GM23338 (cell line): ENCODE data around the gene ARL13A. TPM values are rescaled to one million over a fixed set of nuclear protein-coding genes. Genes with fewer than 3 reads are reported as not detected.

ENCODE experiments used
- ATAC-seq: fragments of 200-7000 bp; cut with Tn5 transposase; 3 replicates; pipeline ENCODE4 v1.9.1; 2020
- DNase-seq: peaks from one replicate; pipeline ENCODE4 v3.0.0-alpha.2; 2015; ENCODE audit warnings: low spot score
- H2AFZ ChIP-seq: fragments of 200-600 bp; sonication (generic); 2 replicates; pipeline ENCODE4 v1.8.0; 2016; ENCODE audit warnings: antibody characterized with exemption, mild to moderate bottlenecking, moderate library complexity
- H3F3A ChIP-seq: fragments of 200-600 bp; sonication (generic); replicated peaks from 2 replicates; pipeline ENCODE4 v1.8.0; 2017; ENCODE audit warnings: antibody characterized with exemption, mixed run types, low read depth
- H3K27ac ChIP-seq: fragments of 200-600 bp; sonication (generic); 2 replicates; pipeline ENCODE4 v1.6.1; 2016; ENCODE audit warnings: low read depth
- H3K27me3 ChIP-seq: fragments of 200-600 bp; sonication (generic); 2 replicates; pipeline ENCODE4 v1.8.0; 2016; ENCODE audit warnings: mild to moderate bottlenecking, mixed run types, moderate library complexity; ENCODE audit not compliant: insufficient read depth
- H3K36me3 ChIP-seq: fragments of 200-600 bp; sonication (generic); 2 replicates; pipeline ENCODE4 v1.8.0; 2016; ENCODE audit warnings: mild to moderate bottlenecking; ENCODE audit not compliant: insufficient read depth
- H3K4me1 ChIP-seq: fragments of 200-600 bp; sonication (generic); 2 replicates; pipeline ENCODE4 v1.8.0; 2016; ENCODE audit warnings: mild to moderate bottlenecking, moderate library complexity; ENCODE audit not compliant: insufficient read depth
- H3K4me2 ChIP-seq: fragments of 200-600 bp; sonication (generic); 2 replicates; pipeline ENCODE4 v1.7.1; 2017; ENCODE audit warnings: mixed run types
- H3K4me3 ChIP-seq: fragments of 200-600 bp; sonication (generic); 2 replicates; pipeline ENCODE4 v1.6.1; 2016; ENCODE audit warnings: mixed run types
- H3K79me2 ChIP-seq: fragments of 200-600 bp; sonication (generic); replicated peaks from 2 replicates; pipeline ENCODE4 v1.8.0; 2017; ENCODE audit warnings: mild to moderate bottlenecking; ENCODE audit not compliant: insufficient read depth
- H3K9me2 ChIP-seq: fragments of 200-600 bp; sonication (generic); 2 replicates; pipeline ENCODE4 v1.8.0; 2017; ENCODE audit not compliant: insufficient read depth
- H4K20me1 ChIP-seq: fragments of 200-600 bp; sonication (generic); replicated peaks from 2 replicates; pipeline ENCODE4 v1.8.0; 2017; ENCODE audit warnings: mild to moderate bottlenecking; ENCODE audit not compliant: insufficient read depth
- H3K27ac Mint-ChIP-seq: 2 replicates; pipeline ENCODE4 v1.8.0; 2020; ENCODE audit warnings: inconsistent platforms, mild to moderate bottlenecking, moderate library complexity, mixed read lengths
- H3K27me3 Mint-ChIP-seq: 3 replicates; pipeline ENCODE4 v1.8.0; 2022; ENCODE audit warnings: low read depth, mild to moderate bottlenecking, moderate library complexity, mixed read lengths, inconsistent platforms; ENCODE audit not compliant: insufficient read depth, poor library complexity
- H3K36me3 Mint-ChIP-seq: 3 replicates; pipeline ENCODE4 v1.8.0; 2021; ENCODE audit warnings: low read depth, mild to moderate bottlenecking, inconsistent platforms, moderate library complexity, mixed read lengths
- H3K4me1 Mint-ChIP-seq: 3 replicates; pipeline ENCODE4 v1.8.0; 2020; ENCODE audit warnings: mild to moderate bottlenecking, inconsistent platforms, mixed read lengths
- H3K4me3 Mint-ChIP-seq: 3 replicates; pipeline ENCODE4 v1.8.0; 2021; ENCODE audit warnings: moderate library complexity, mild to moderate bottlenecking, inconsistent platforms, mixed read lengths
- H3K9me3 Mint-ChIP-seq: 3 replicates; pipeline ENCODE4 v1.8.0; 2020; ENCODE audit warnings: moderate library complexity, mild to moderate bottlenecking, inconsistent platforms, mixed read lengths
- CREB1 ChIP-seq: fragments of 250-450 bp; sonication (Bioruptor Pico); IDR thresholded peaks from 2 replicates; pipeline ENCODE4 v1.5.0; 2020; ENCODE audit warnings: low read depth, mild to moderate bottlenecking, moderate library complexity
- EZH2 ChIP-seq: fragments of 200-600 bp; sonication (generic); IDR thresholded peaks from one replicate; pipeline ENCODE4 v1.8.0; 2017; ENCODE audit warnings: antibody characterized with exemption, mild to moderate bottlenecking, low read depth; ENCODE audit not compliant: unreplicated experiment
- EZH2phosphoT487 ChIP-seq: fragments of 200-600 bp; sonication (generic); IDR thresholded peaks from one replicate; pipeline ENCODE4 v1.8.1; 2018; ENCODE audit warnings: antibody characterized with exemption; ENCODE audit not compliant: unreplicated experiment
- JUNB ChIP-seq: IDR thresholded peaks from one replicate; pipeline ENCODE4 v1.6.1; 2016; ENCODE audit warnings: antibody characterized with exemption; ENCODE audit not compliant: unreplicated experiment
- NANOG ChIP-seq: IDR thresholded peaks from 2 replicates; pipeline ENCODE4 v1.6.1; 2016; ENCODE audit warnings: antibody characterized with exemption, borderline replicate concordance
- POLR2AphosphoS5 ChIP-seq: IDR thresholded peaks from 2 replicates; pipeline ENCODE4 v1.6.1; 2016; ENCODE audit warnings: antibody characterized with exemption, low read depth
- STAT1 ChIP-seq: IDR thresholded peaks from one replicate; pipeline ENCODE4 v1.6.1; 2016; ENCODE audit warnings: antibody characterized with exemption; ENCODE audit not compliant: unreplicated experiment
- ZNF114 ChIP-seq: fragments of 250-450 bp; sonication (Bioruptor Pico); IDR thresholded peaks from 2 replicates; pipeline ENCODE4 v1.5.0; 2020; ENCODE audit warnings: mild to moderate bottlenecking, moderate library complexity
- ZNF331 ChIP-seq: fragments of 250-450 bp; sonication (Bioruptor Pico); IDR thresholded peaks from 2 replicates; pipeline ENCODE4 v1.5.0; 2020; ENCODE audit warnings: low read depth, mild to moderate bottlenecking, moderate library complexity
- polyA plus RNA-seq: library from polyadenylated mRNA; unstranded; fragments of >200 nt; fragmentation: Nextera tagmentation; extraction: Ambion mirVana; gene quantifications from 2 replicates; pipeline ENCODE4 v1.2.1, GENCODE V29; 2016
- total RNA-seq: library from RNA; depleted of rRNA; stranded (reverse); fragments of >200 nt; shearing (Covaris generic); gene quantifications from 2 replicates; pipeline ENCODE4 v1.2.3, GENCODE V29; 2014
- TF ChIP-seq, protein P1 (sequence below): fragments of 250-450 bp; sonication (Bioruptor Pico); IDR thresholded peaks from 2 replicates; pipeline ENCODE4 v1.5.0; 2020; ENCODE audit warnings: mild to moderate bottlenecking, moderate library complexity
- TF ChIP-seq, protein P2 (sequence below), 2 experiments: fragments of 200-600 bp in 1 of 2; sonication (generic) in 1 of 2; conservative IDR thresholded peaks; 2 replicates each; pipeline versions ENCODE4 v1.5.1 to v1.6.1; 2016 to 2017; ENCODE audit warnings: antibody characterized with exemption in 2 of 2, low read depth in 2 of 2, mild to moderate bottlenecking in 2 of 2, moderate library complexity in 1 of 2
- TF ChIP-seq, protein P3 (sequence below): IDR thresholded peaks from 2 replicates; pipeline ENCODE4 v1.6.1; 2016; ENCODE audit warnings: antibody characterized with exemption
- TF ChIP-seq, protein P4 (sequence below): IDR thresholded peaks from one replicate; pipeline ENCODE4 v1.6.1; 2018; ENCODE audit warnings: antibody characterized with exemption; ENCODE audit not compliant: unreplicated experiment

The ARL13A gene
- total and polyA plus RNA-seq, 2 experiments from 2014 or later, result not detected

DNA sequence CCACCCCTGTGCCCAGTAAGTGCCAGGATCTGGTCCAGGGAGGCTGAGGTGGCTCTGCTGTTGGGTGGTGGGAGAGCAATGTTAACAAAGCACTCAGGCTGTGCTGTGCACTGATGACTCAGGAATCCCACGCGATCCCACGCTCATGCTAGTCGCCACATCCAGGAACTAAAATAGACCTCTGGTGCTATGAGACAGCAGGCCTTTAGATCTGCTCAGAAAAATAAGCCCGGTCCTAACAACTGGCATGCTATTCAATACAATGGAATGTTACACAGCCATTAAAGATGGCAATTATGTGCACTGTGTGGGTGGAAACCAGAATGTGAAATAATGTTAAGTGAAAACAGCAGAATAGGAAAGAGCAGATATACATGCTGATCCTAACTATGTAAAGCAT, 26.0 kb downstream of the ARL13A start:
- TF ChIP-seq, protein P1, sequence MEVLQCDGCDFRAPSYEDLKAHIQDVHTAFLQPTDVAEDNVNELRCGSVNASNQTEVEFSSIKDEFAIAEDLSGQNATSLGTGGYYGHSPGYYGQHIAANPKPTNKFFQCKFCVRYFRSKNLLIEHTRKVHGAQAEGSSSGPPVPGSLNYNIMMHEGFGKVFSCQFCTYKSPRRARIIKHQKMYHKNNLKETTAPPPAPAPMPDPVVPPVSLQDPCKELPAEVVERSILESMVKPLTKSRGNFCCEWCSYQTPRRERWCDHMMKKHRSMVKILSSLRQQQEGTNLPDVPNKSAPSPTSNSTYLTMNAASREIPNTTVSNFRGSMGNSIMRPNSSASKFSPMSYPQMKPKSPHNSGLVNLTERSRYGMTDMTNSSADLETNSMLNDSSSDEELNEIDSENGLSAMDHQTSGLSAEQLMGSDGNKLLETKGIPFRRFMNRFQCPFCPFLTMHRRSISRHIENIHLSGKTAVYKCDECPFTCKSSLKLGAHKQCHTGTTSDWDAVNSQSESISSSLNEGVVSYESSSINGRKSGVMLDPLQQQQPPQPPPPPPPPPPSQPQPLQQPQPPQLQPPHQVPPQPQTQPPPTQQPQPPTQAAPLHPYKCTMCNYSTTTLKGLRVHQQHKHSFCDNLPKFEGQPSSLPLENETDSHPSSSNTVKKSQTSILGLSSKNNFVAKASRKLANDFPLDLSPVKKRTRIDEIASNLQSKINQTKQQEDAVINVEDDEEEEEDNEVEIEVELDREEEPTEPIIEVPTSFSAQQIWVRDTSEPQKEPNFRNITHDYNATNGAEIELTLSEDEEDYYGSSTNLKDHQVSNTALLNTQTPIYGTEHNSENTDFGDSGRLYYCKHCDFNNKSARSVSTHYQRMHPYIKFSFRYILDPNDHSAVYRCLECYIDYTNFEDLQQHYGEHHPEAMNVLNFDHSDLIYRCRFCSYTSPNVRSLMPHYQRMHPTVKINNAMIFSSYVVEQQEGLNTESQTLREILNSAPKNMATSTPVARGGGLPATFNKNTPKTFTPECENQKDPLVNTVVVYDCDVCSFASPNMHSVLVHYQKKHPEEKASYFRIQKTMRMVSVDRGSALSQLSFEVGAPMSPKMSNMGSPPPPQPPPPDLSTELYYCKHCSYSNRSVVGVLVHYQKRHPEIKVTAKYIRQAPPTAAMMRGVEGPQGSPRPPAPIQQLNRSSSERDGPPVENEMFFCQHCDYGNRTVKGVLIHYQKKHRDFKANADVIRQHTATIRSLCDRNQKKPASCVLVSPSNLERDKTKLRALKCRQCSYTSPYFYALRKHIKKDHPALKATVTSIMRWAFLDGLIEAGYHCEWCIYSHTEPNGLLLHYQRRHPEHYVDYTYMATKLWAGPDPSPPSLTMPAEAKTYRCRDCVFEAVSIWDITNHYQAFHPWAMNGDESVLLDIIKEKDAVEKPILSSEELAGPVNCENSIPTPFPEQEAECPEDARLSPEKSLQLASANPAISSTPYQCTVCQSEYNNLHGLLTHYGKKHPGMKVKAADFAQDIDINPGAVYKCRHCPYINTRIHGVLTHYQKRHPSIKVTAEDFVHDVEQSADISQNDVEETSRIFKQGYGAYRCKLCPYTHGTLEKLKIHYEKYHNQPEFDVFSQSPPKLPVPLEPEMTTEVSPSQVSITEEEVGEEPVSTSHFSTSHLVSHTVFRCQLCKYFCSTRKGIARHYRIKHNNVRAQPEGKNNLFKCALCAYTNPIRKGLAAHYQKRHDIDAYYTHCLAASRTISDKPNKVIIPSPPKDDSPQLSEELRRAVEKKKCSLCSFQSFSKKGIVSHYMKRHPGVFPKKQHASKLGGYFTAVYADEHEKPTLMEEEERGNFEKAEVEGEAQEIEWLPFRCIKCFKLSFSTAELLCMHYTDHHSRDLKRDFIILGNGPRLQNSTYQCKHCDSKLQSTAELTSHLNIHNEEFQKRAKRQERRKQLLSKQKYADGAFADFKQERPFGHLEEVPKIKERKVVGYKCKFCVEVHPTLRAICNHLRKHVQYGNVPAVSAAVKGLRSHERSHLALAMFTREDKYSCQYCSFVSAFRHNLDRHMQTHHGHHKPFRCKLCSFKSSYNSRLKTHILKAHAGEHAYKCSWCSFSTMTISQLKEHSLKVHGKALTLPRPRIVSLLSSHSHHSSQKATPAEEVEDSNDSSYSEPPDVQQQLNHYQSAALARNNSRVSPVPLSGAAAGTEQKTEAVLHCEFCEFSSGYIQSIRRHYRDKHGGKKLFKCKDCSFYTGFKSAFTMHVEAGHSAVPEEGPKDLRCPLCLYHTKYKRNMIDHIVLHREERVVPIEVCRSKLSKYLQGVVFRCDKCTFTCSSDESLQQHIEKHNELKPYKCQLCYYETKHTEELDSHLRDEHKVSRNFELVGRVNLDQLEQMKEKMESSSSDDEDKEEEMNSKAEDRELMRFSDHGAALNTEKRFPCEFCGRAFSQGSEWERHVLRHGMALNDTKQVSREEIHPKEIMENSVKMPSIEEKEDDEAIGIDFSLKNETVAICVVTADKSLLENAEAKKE (CRISPR knock-in tag), result no peak
- TF ChIP-seq CREB1 (CRISPR knock-in tag) (no peak), ZNF331 (CRISPR knock-in tag) (no peak), EZH2 (no peak), EZH2phosphoT487 (no peak), JUNB (no peak), POLR2AphosphoS5 (no peak), NANOG (no peak), STAT1 (no peak), ZNF114 (CRISPR knock-in tag) (no peak)
- TF ChIP-seq, protein P2, sequence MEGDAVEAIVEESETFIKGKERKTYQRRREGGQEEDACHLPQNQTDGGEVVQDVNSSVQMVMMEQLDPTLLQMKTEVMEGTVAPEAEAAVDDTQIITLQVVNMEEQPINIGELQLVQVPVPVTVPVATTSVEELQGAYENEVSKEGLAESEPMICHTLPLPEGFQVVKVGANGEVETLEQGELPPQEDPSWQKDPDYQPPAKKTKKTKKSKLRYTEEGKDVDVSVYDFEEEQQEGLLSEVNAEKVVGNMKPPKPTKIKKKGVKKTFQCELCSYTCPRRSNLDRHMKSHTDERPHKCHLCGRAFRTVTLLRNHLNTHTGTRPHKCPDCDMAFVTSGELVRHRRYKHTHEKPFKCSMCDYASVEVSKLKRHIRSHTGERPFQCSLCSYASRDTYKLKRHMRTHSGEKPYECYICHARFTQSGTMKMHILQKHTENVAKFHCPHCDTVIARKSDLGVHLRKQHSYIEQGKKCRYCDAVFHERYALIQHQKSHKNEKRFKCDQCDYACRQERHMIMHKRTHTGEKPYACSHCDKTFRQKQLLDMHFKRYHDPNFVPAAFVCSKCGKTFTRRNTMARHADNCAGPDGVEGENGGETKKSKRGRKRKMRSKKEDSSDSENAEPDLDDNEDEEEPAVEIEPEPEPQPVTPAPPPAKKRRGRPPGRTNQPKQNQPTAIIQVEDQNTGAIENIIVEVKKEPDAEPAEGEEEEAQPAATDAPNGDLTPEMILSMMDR (conservative IDR thresholded peaks at IDR 0.05; ENCODE audit: low read depth in 2 of 2), result no peak
- TF ChIP-seq, protein P3, sequence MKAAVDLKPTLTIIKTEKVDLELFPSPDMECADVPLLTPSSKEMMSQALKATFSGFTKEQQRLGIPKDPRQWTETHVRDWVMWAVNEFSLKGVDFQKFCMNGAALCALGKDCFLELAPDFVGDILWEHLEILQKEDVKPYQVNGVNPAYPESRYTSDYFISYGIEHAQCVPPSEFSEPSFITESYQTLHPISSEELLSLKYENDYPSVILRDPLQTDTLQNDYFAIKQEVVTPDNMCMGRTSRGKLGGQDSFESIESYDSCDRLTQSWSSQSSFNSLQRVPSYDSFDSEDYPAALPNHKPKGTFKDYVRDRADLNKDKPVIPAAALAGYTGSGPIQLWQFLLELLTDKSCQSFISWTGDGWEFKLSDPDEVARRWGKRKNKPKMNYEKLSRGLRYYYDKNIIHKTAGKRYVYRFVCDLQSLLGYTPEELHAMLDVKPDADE, result no peak
- TF ChIP-seq, protein P4, sequence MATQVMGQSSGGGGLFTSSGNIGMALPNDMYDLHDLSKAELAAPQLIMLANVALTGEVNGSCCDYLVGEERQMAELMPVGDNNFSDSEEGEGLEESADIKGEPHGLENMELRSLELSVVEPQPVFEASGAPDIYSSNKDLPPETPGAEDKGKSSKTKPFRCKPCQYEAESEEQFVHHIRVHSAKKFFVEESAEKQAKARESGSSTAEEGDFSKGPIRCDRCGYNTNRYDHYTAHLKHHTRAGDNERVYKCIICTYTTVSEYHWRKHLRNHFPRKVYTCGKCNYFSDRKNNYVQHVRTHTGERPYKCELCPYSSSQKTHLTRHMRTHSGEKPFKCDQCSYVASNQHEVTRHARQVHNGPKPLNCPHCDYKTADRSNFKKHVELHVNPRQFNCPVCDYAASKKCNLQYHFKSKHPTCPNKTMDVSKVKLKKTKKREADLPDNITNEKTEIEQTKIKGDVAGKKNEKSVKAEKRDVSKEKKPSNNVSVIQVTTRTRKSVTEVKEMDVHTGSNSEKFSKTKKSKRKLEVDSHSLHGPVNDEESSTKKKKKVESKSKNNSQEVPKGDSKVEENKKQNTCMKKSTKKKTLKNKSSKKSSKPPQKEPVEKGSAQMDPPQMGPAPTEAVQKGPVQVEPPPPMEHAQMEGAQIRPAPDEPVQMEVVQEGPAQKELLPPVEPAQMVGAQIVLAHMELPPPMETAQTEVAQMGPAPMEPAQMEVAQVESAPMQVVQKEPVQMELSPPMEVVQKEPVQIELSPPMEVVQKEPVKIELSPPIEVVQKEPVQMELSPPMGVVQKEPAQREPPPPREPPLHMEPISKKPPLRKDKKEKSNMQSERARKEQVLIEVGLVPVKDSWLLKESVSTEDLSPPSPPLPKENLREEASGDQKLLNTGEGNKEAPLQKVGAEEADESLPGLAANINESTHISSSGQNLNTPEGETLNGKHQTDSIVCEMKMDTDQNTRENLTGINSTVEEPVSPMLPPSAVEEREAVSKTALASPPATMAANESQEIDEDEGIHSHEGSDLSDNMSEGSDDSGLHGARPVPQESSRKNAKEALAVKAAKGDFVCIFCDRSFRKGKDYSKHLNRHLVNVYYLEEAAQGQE, result no peak
- Histone ChIP-seq H3K4me1 (no peaks in the 10 kb centered on the region), H3K4me2 (no peak overlapping the region), H3K9me2 (no peaks in the 10 kb centered on the region), H3K27ac (no peak overlapping the region), H3K79me2 (no peaks in the 10 kb centered on the region), H4K20me1 (no peaks in the 10 kb centered on the region), H3K27me3 (no peaks in the 10 kb centered on the region), H3K4me3 (no peak overlapping the region), H3F3A (no peaks in the 10 kb centered on the region), H3K36me3 (no peaks in the 10 kb centered on the region), H2AFZ (no peak overlapping the region)
- Mint-ChIP-seq H3K36me3 (no peaks in the 10 kb centered on the region), H3K9me3 (no peaks in the 10 kb centered on the region), H3K27ac (no peak overlapping the region), H3K4me3 (no peak overlapping the region), H3K4me1 (no peaks in the 10 kb centered on the region), H3K27me3 (no peaks in the 10 kb centered on the region)
- ATAC-seq (no peak), DNase-seq (no peak)
